ENCODE results near the gene SLC34A3. TPM values are rescaled to one million over a fixed set of nuclear protein-coding genes. Genes with fewer than 3 reads are reported as not detected.
"Not testable (repeated sequence)": the region's sequence is repeated elsewhere in the genome, so short reads cannot be mapped to it uniquely, and the experiment has no call there.

Gene SLC34A3
- total RNA-seq, 1 donor from 2014 or later = not detected

- no peak for DNase-seq (ENCODE audit: low spot score)
Observed at GRCh38 chr9:137255448-137256114, 24.9 kb downstream of the SLC34A3 start.

- DNase-seq (ENCODE audit: low spot score) = no peak
Observed at GRCh38 chr9:137256362-137256761, 25.7 kb downstream of the SLC34A3 start.

GRCh38 chr9:137256856-137257255 lies 26.2 kb downstream of the SLC34A3 start:
- DNase-seq (ENCODE audit: low spot score) = no peak

- DNase-seq (ENCODE audit: low spot score) = not testable (repeated sequence)
Observed at GRCh38 chr9:137262173-137262908, 31.6 kb downstream of the SLC34A3 start.

GRCh38 chr9:137262909-137263285 lies 32.2 kb downstream of the SLC34A3 start:
- no peak for DNase-seq (ENCODE audit: low spot score)

- DNase-seq (ENCODE audit: low spot score) = no peak
Observed at GRCh38 chr9:137263506-137263905, 32.8 kb downstream of the SLC34A3 start.

GRCh38 chr9:137264067-137264466 lies 33.4 kb downstream of the SLC34A3 start:
- DNase-seq (ENCODE audit: low spot score) = no peak

- DNase-seq (ENCODE audit: low spot score) = no peak
Observed at GRCh38 chr9:137265496-137266161, 34.9 kb downstream of the SLC34A3 start.

GRCh38 chr9:137266162-137266527 lies 35.4 kb downstream of the SLC34A3 start:
- DNase-seq (ENCODE audit: low spot score) = no peak

GRCh38 chr9:137266585-137267453 lies 36.1 kb downstream of the SLC34A3 start:
- DNase-seq (ENCODE audit: low spot score) = no peak

- no peak for DNase-seq (ENCODE audit: low spot score)
Observed at GRCh38 chr9:137267933-137268355, 37.2 kb downstream of the SLC34A3 start.

GRCh38 chr9:137268538-137269201 lies 38.0 kb downstream of the SLC34A3 start:
- no peak for DNase-seq (ENCODE audit: low spot score)

- DNase-seq (ENCODE audit: low spot score) = peak; percentile 79
Observed at GRCh38 chr9:137269231-137269772, 38.6 kb downstream of the SLC34A3 start.

GRCh38 chr9:137270929-137271695 lies 40.4 kb downstream of the SLC34A3 start:
- no peak for DNase-seq (ENCODE audit: low spot score)

- DNase-seq (ENCODE audit: low spot score) = no peak
Observed at GRCh38 chr9:137271696-137272076, 41.0 kb downstream of the SLC34A3 start.

GRCh38 chr9:137272241-137273094 lies 41.8 kb downstream of the SLC34A3 start:
- DNase-seq (ENCODE audit: low spot score) = no peak

GRCh38 chr9:137273095-137273490 lies 42.4 kb downstream of the SLC34A3 start:
- DNase-seq (ENCODE audit: low spot score) = no peak

GRCh38 chr9:137273611-137274320 lies 43.1 kb downstream of the SLC34A3 start:
- no peak for DNase-seq (ENCODE audit: low spot score)

- DNase-seq (ENCODE audit: low spot score) = no peak
Observed at GRCh38 chr9:137275203-137275587, 44.5 kb downstream of the SLC34A3 start.
